AG04450 (cell line): ENCODE measurements around the gene RSPO4. TPM values are rescaled to one million over a fixed set of nuclear protein-coding genes. Genes with fewer than 3 reads are reported as not detected.

Experiments
- CTCF ChIA-PET: fragments of 300-600, 350-600 bp; formaldehyde crosslinking; extraction: SDS; loops from one replicate; lab custom pipeline; 2022; ENCODE audit warnings: antibody characterized with exemption, inconsistent platforms; lab: Charles Lee
- POLR2A ChIA-PET: fragments of 350-600 bp; formaldehyde crosslinking; extraction: SDS; loops from one replicate; lab custom pipeline; 2021; ENCODE audit warnings: antibody characterized with exemption, inconsistent platforms; lab: Yijun Ruan, JAX
- DNase-seq: peaks from one replicate; pipeline ENCODE4 v3.0.0-alpha.2; 2011; ENCODE audit warnings: low read depth, low spot score
- H3K27ac ChIP-seq: one replicate; pipeline ENCODE4 v1.5.1; 2012; ENCODE audit warnings: low read depth, low read length, control low read depth
- H3K27me3 ChIP-seq: one replicate; pipeline ENCODE4 v1.6.0; 2012; ENCODE audit warnings: low read length; ENCODE audit not compliant: control insufficient read depth, insufficient read depth
- H3K4me3 ChIP-seq: 2 replicates; pipeline ENCODE4 v1.5.1; 2011; ENCODE audit warnings: mild to moderate bottlenecking, low read depth, low read length, control low read depth
- H3K9me3 ChIP-seq: 2 replicates; pipeline ENCODE4 v1.5.1; 2012; ENCODE audit warnings: low read length; ENCODE audit not compliant: control insufficient read depth, insufficient read depth
- CTCF ChIP-seq: IDR thresholded peaks from 2 replicates; pipeline ENCODE4 v1.5.1; 2011; ENCODE audit warnings: low read depth, low read length, control low read depth, inconsistent platforms
- polyA plus RNA-seq: library from polyadenylated mRNA; depleted of rRNA; stranded (reverse); fragments of >200 nt; gene quantifications from 2 replicates; pipeline ENCODE4 v1.2.3, GENCODE V29; 2011

The RSPO4 gene
- polyA plus RNA-seq, 1 experiment = not detected

GRCh38 chr20:914727-915498, 87.2 kb downstream of the RSPO4 start:
- no peak for DNase-seq
- no peak overlapping the region for H3K27ac ChIP-seq
- no peaks in the 10 kb centered on the region for H3K9me3 ChIP-seq
- H3K4me3 ChIP-seq = no peak overlapping the region
- CTCF ChIA-PET = no interaction called here
- peaks cover 12% of the 10 kb centered on the region for H3K27me3 ChIP-seq
- TF ChIP-seq CTCF = no peak
- POLR2A ChIA-PET = no interaction called here

- Histone ChIP-seq H3K9me3 (no peaks in the 10 kb centered on the region), H3K4me3 (no peak overlapping the region), H3K27ac (no peak overlapping the region), H3K27me3 (peaks cover 12% of the 10 kb centered on the region)
- TF ChIP-seq CTCF = no peak
- ChIA-PET CTCF (no interaction called here), POLR2A (no interaction called here)
- no peak for DNase-seq
Observed at GRCh38 chr20:913306-913849, 88.7 kb downstream of the RSPO4 start.

- ChIA-PET CTCF (no interaction called here), POLR2A (interaction anchor here (0.5 to 0.7 kb wide), 2 partner anchors 79 to 933 kb away, joined by 3 read pairs; partner anchors contain the start of gene FAM110A)
- no peak for TF ChIP-seq CTCF
- H3K27ac ChIP-seq = no peak overlapping the region
- no peak overlapping the region for H3K4me3 ChIP-seq
- no peak for DNase-seq
- peaks cover 12% of the 10 kb centered on the region for H3K27me3 ChIP-seq
- no peaks in the 10 kb centered on the region for H3K9me3 ChIP-seq
Observed at GRCh38 chr20:911882-912600, 90.1 kb downstream of the RSPO4 start.

GRCh38 chr20:910870-911770, 91.0 kb downstream of the RSPO4 start:
- TF ChIP-seq CTCF = no peak
- Histone ChIP-seq H3K9me3 (no peaks in the 10 kb centered on the region), H3K27ac (no peak overlapping the region), H3K4me3 (no peak overlapping the region), H3K27me3 (peaks cover 12% of the 10 kb centered on the region)
- CTCF ChIA-PET = interaction anchor here (0.9 to 1.1 kb wide), 2 partner anchors 44 to 96 kb away, joined by 3 read pairs; no protein-coding TSS in a partner anchor
- POLR2A ChIA-PET = interaction anchor here (0.5 to 1.0 kb wide), 3 partner anchors 26 to 934 kb away, joined by 3 read pairs; partner anchors contain the start of gene FAM110A
- DNase-seq = no peak
